ENCODE data around the gene ANK2.
A peak's percentile ranks its signal among the peaks of the same experiment; 100 is the strongest.

GRCh38 chr4:113106108-113106507 lies 56.7 kb downstream of the ANK2 start:
- TF ChIP-seq CTCF (IDR thresholded peaks at IDR 0.05; ENCODE audit: low read depth, low read length, missing input control): peak; percentile 59
- TF ChIP-seq ZBTB33 (IDR thresholded peaks at IDR 0.05): no peak
- no peak for TF ChIP-seq EGR1 (IDR thresholded peaks at IDR 0.05; ENCODE audit: low read depth in 2 of 2)
- TF ChIP-seq MAX (IDR thresholded peaks at IDR 0.05): no peak
- TF ChIP-seq REST (IDR thresholded peaks at IDR 0.05): no peak
- no peak for TF ChIP-seq SP1 (IDR thresholded peaks at IDR 0.05)
- no peak for TF ChIP-seq GABPA (IDR thresholded peaks at IDR 0.05 in 1 of 2, conservative IDR thresholded peaks at IDR 0.05 in 1 of 2)
- TF ChIP-seq JUND (IDR thresholded peaks at IDR 0.05): no peak
- TF ChIP-seq RAD21 (IDR thresholded peaks at IDR 0.05): peak; percentile 90 to 91

Data from liver (tissue), 3 donors.